H1 (cell line): ENCODE data around the gene AFF4. TPM values are rescaled to one million over a fixed set of nuclear protein-coding genes. Genes with fewer than 3 reads are reported as not detected.

ENCODE experiments used
- CTCF ChIA-PET: fragments of 300-600 bp; sonication (Branson Sonifier 250); formaldehyde crosslinking; loops from one replicate; lab custom pipeline; 2021; ENCODE audit not compliant: partially characterized antibody; lab: Charles Lee
- POLR2A ChIA-PET: fragments of 300-600 bp; sonication (Branson Sonifier 250); formaldehyde crosslinking; loops from one replicate; lab custom pipeline; 2021; ENCODE audit warnings: inconsistent platforms; ENCODE audit not compliant: partially characterized antibody; lab: Charles Lee
- DNase-seq, 2 experiments: peaks; one replicate each; pipeline versions ENCODE4 v3.0.0 to v3.0.0-alpha.2; 2010 to 2022; ENCODE audit warnings: low spot score in 2 of 2, low read depth in 1 of 2, mixed read lengths in 1 of 2
- FAIRE-seq: peaks from 2 replicates; lab custom pipeline; 2011; peaks lifted over from hg19 to GRCh38; lab: Jason Lieb, UNC
- H2AFZ ChIP-seq: 2 replicates; pipeline ENCODE4 v1.8.1; 2012; ENCODE audit warnings: low read length, inconsistent platforms
- H2AK5ac ChIP-seq: 2 replicates; pipeline ENCODE4 v1.6.1; 2013; ENCODE audit warnings: low read depth, low read length
- H2BK120ac ChIP-seq: replicated peaks from 2 replicates; pipeline ENCODE3; 2013; ENCODE audit warnings: low read depth, low read length, inconsistent platforms
- H2BK12ac ChIP-seq: 2 replicates; pipeline ENCODE4 v1.6.1; 2013; ENCODE audit warnings: low read depth, low read length
- H2BK15ac ChIP-seq: 2 replicates; pipeline ENCODE4 v1.6.1; 2013; ENCODE audit warnings: low read length
- H2BK20ac ChIP-seq: 2 replicates; pipeline ENCODE4 v1.6.1; 2013; ENCODE audit warnings: low read length
- H2BK5ac ChIP-seq: 2 replicates; pipeline ENCODE4 v1.6.1; 2013; ENCODE audit warnings: low read depth, low read length
- H3K14ac ChIP-seq: 2 replicates; pipeline ENCODE4 v1.6.1; 2013; ENCODE audit warnings: inconsistent platforms; ENCODE audit not compliant: insufficient read length
- H3K18ac ChIP-seq: 2 replicates; pipeline ENCODE4 v1.6.1; 2013; ENCODE audit warnings: low read length; ENCODE audit errors: extremely low read depth
- H3K23ac ChIP-seq: 2 replicates; pipeline ENCODE4 v1.6.1; 2013; ENCODE audit warnings: inconsistent platforms; ENCODE audit not compliant: insufficient read length
- H3K23me2 ChIP-seq: 2 replicates; pipeline ENCODE4 v1.6.1; 2013; ENCODE audit warnings: low read depth, low read length
- H3K27ac ChIP-seq: 2 replicates; pipeline ENCODE4 v1.6.1; 2011; ENCODE audit warnings: low read depth, low read length, inconsistent platforms
- H3K27me3 ChIP-seq, 4 experiments: replicated peaks in 1 of 4; 1 replicate in 1 of 4; 2 replicates in 3 of 4; pipeline versions ENCODE4 v1.6.1 to v1.8.1; 2011 to 2013; ENCODE audit warnings: low read length in 3 of 4, mild to moderate bottlenecking in 3 of 4, inconsistent platforms in 2 of 4, mixed read lengths in 2 of 4, moderate library complexity in 1 of 4; ENCODE audit not compliant: control insufficient read depth in 3 of 4, insufficient read depth in 3 of 4; ENCODE audit errors: extremely low read depth in 1 of 4
- H3K36me3 ChIP-seq, 4 experiments: 2 replicates each; pipeline versions ENCODE4 v1.6.1 to v1.8.1; 2011 to 2013; ENCODE audit warnings: mild to moderate bottlenecking in 4 of 4, low read length in 3 of 4, moderate library complexity in 2 of 4, control low read depth in 1 of 4, inconsistent platforms in 1 of 4; ENCODE audit not compliant: insufficient read depth in 4 of 4, control insufficient read depth in 2 of 4
- H3K4ac ChIP-seq: replicated peaks from 2 replicates; pipeline ENCODE3; 2013; ENCODE audit warnings: low read length, low read depth, mixed read lengths, inconsistent platforms; ENCODE audit not compliant: insufficient read length
- H3K4me1 ChIP-seq, 4 experiments: replicated peaks in 1 of 4; 1 replicate in 1 of 4; 2 replicates in 3 of 4; pipeline versions ENCODE4 v1.6.1 to v1.8.1; 2011 to 2013; ENCODE audit warnings: low read length in 3 of 4, inconsistent platforms in 2 of 4, mixed read lengths in 1 of 4; ENCODE audit not compliant: insufficient read depth in 4 of 4, control insufficient read depth in 3 of 4
- H3K4me2 ChIP-seq, 2 experiments: 2 replicates each; pipeline versions ENCODE4 v1.6.1 to v1.8.1; 2011 to 2013; ENCODE audit warnings: low read depth in 2 of 2, low read length in 2 of 2, control low read depth in 1 of 2, inconsistent platforms in 1 of 2, mild to moderate bottlenecking in 1 of 2; ENCODE audit not compliant: insufficient read depth in 1 of 2
- H3K4me3 ChIP-seq, 4 experiments: fragments of 200-600, 300-600 bp in 1 of 4; sonication (generic), shearing (Covaris generic), sonication (Bioruptor Twin) in 1 of 4; 2 replicates each; pipeline versions ENCODE4 v1.5.1 to v1.8.1; 2011 to 2016; ENCODE audit warnings: low read length in 4 of 4, low read depth in 3 of 4, control low read depth in 2 of 4, inconsistent platforms in 2 of 4, mild to moderate bottlenecking in 2 of 4, mixed read lengths in 1 of 4, moderate library complexity in 1 of 4; ENCODE audit not compliant: insufficient read depth in 2 of 4; ENCODE audit errors: extremely low read depth in 1 of 4
- H3K56ac ChIP-seq: replicated peaks from 2 replicates; pipeline ENCODE3; 2013; ENCODE audit warnings: low read depth, mild to moderate bottlenecking, mixed read lengths, low read length, inconsistent platforms; ENCODE audit not compliant: insufficient read length
- H3K79me1 ChIP-seq: 2 replicates; pipeline ENCODE4 v1.6.1; 2013; ENCODE audit warnings: low read depth, low read length, control low read depth
- H3K79me2 ChIP-seq, 2 experiments: 2 replicates each; pipeline versions ENCODE4 v1.6.1 to v1.8.1; 2012 to 2013; ENCODE audit warnings: low read length in 2 of 2, mild to moderate bottlenecking in 2 of 2, inconsistent platforms in 1 of 2; ENCODE audit not compliant: insufficient read depth in 2 of 2, control insufficient read depth in 1 of 2
- H3K9ac ChIP-seq, 4 experiments: replicated peaks in 1 of 4; 1 replicate in 1 of 4; 2 replicates in 3 of 4; pipeline versions ENCODE4 v1.6.1 to v1.8.1; 2011 to 2013; ENCODE audit warnings: low read depth in 3 of 4, low read length in 3 of 4, control low read depth in 2 of 4, mild to moderate bottlenecking in 2 of 4, moderate library complexity in 2 of 4, inconsistent platforms in 1 of 4; ENCODE audit errors: extremely low read depth in 1 of 4
- H3K9me3 ChIP-seq, 2 experiments: 2 replicates each; pipeline versions ENCODE4 v1.6.1 to v1.8.1; 2012 to 2013; ENCODE audit warnings: mild to moderate bottlenecking in 2 of 2, moderate library complexity in 2 of 2, control low read depth in 1 of 2, inconsistent platforms in 1 of 2, low read depth in 1 of 2, low read length in 1 of 2, mixed read lengths in 1 of 2; ENCODE audit not compliant: insufficient read depth in 2 of 2
- H4K20me1 ChIP-seq, 2 experiments: replicated peaks in 1 of 2; 2 replicates each; pipeline versions ENCODE3 to v1.8.1; 2011 to 2013; ENCODE audit warnings: inconsistent platforms in 2 of 2, low read length in 2 of 2, mild to moderate bottlenecking in 1 of 2; ENCODE audit not compliant: insufficient read depth in 2 of 2, control insufficient read depth in 1 of 2
- H4K5ac ChIP-seq: 2 replicates; pipeline ENCODE4 v1.6.1; 2013; ENCODE audit warnings: low read length, low read depth, mixed read lengths, inconsistent platforms; ENCODE audit not compliant: insufficient read length
- H4K8ac ChIP-seq: 2 replicates; pipeline ENCODE4 v1.8.0; 2013; ENCODE audit warnings: mild to moderate bottlenecking, moderate library complexity, low read length, inconsistent platforms; ENCODE audit not compliant: insufficient read depth; ENCODE audit errors: extremely low read depth
- H4K91ac ChIP-seq: replicated peaks from 2 replicates; pipeline ENCODE3; 2013; ENCODE audit warnings: low read length, mixed read lengths, inconsistent platforms; ENCODE audit not compliant: insufficient read length
- ASH2L ChIP-seq: fragments of 200-600, 300-600 bp; sonication (generic); IDR thresholded peaks from one replicate; pipeline ENCODE4 v1.7.1; 2017; ENCODE audit warnings: low read length
- CREB1 ChIP-seq: IDR thresholded peaks from 2 replicates; pipeline ENCODE4 v1.6.1; 2012; ENCODE audit warnings: inconsistent platforms
- CTCF ChIP-seq, 3 experiments: IDR thresholded peaks; 1 replicate in 2 of 3; 2 replicates in 1 of 3; pipeline versions ENCODE4 v1.5.1 to v1.6.1; 2011; ENCODE audit warnings: low read length in 3 of 3, mild to moderate bottlenecking in 3 of 3, inconsistent platforms in 2 of 3, low read depth in 1 of 3, moderate library complexity in 1 of 3; ENCODE audit not compliant: insufficient read depth in 1 of 3; ENCODE audit errors: control extremely low read depth in 1 of 3
- E2F6 ChIP-seq: IDR thresholded peaks from 2 replicates; pipeline ENCODE4 v1.6.1; 2012; ENCODE audit warnings: inconsistent platforms
- EGR1 ChIP-seq: IDR thresholded peaks from 2 replicates; pipeline ENCODE4 v1.6.1; 2011; ENCODE audit warnings: low read depth, low read length, borderline replicate concordance
- KDM4A ChIP-seq: IDR thresholded peaks from one replicate; pipeline ENCODE4 v1.7.1; 2012; ENCODE audit warnings: low read depth, mild to moderate bottlenecking, moderate library complexity, low read length, inconsistent platforms; ENCODE audit not compliant: severe bottlenecking
- RFX5 ChIP-seq: IDR thresholded peaks from 2 replicates; pipeline ENCODE4 v1.6.1; 2011; ENCODE audit warnings: low read depth, low read length, improper control_type of control experiment, borderline replicate concordance
- RXRA ChIP-seq: IDR thresholded peaks from 2 replicates; pipeline ENCODE4 v1.6.1; 2011; ENCODE audit warnings: low read depth, mild to moderate bottlenecking, low read length, moderate library complexity; ENCODE audit not compliant: insufficient read depth
- SIN3A ChIP-seq, 2 experiments: IDR thresholded peaks in 1 of 2; conservative IDR thresholded peaks in 1 of 2; 2 replicates each; pipeline ENCODE4 v1.6.1; 2011 to 2012; ENCODE audit warnings: low read length in 2 of 2, improper control_type of control experiment in 1 of 2, low read depth in 1 of 2, mild to moderate bottlenecking in 1 of 2
- SP2 ChIP-seq: IDR thresholded peaks from 2 replicates; pipeline ENCODE4 v1.6.1; 2012; ENCODE audit warnings: mild to moderate bottlenecking, low read length, inconsistent platforms
- YY1 ChIP-seq: IDR thresholded peaks from 2 replicates; pipeline ENCODE4 v1.6.1; 2011; ENCODE audit warnings: low read depth, mild to moderate bottlenecking, low read length
- WGBS, 2 experiments: shearing (Covaris generic) in 1 of 2; methylation state at CpG; one replicate each; pipeline versions ENCODE4 v1.1.6 to v1.1.7; 2013 to 2015; ENCODE audit warnings: low lambda C conversion rate in 2 of 2, mixed read lengths in 2 of 2, inconsistent platforms in 1 of 2, low coverage in 1 of 2, missing lambda C conversion rate in 1 of 2; ENCODE audit not compliant: insufficient replicate concordance in 2 of 2, insufficient coverage in 1 of 2, insufficient read length in 1 of 2; ENCODE audit errors: extremely low coverage in 1 of 2, missing lambda C conversion rate in 1 of 2; 5-methylcytosine and 5-hydroxymethylcytosine counted together
- polyA plus RNA-seq, 7 experiments: library from polyadenylated mRNA; depleted of rRNA in 3 of 7; stranded (reverse) in 5 of 7; unstranded in 2 of 7; fragments of >200 nt in 5 of 7; fragments of 200-250 nt in 2 of 7; gene quantifications; 1 replicate in 5 of 7; 2 replicates in 1 of 7; 4 replicates in 1 of 7; pipeline versions ENCODE4 v1.2.1 to v1.2.3, GENCODE V29; 2011 to 2013; ENCODE audit warnings: missing spikeins in 2 of 7, mixed read lengths in 2 of 7
- total RNA-seq: library from RNA; stranded (reverse); fragmentation: NEBNext Ultra II Directional; extraction: Animal tissue kit (Norgen Biotek cat#: 25700); gene quantifications from 2 replicates; pipeline ENCODE4 v1.2.1, GENCODE V29; 2021

Gene AFF4
- total and polyA plus RNA-seq, 2 of the 8 experiments (the other 6 are each of a cell fraction or from before 2014, with no cell fraction given): 12.0 to 61.4 TPM

- Histone ChIP-seq H3K4ac (no peak overlapping the region), H3K23ac (no peak overlapping the region), H4K8ac (no peak overlapping the region), H3K27ac (no peak overlapping the region), H2AK5ac (no peak overlapping the region), H3K27me3 (no peaks in the 10 kb centered on the region), H3K14ac (no peak overlapping the region), H2BK20ac (no peak overlapping the region), H3K56ac (no peak overlapping the region), H3K9me3 (no peaks in the 10 kb centered on the region), H3K79me2 (no peaks in the 10 kb centered on the region), H3K4me2 (no peak overlapping the region), H4K91ac (no peak overlapping the region), H3K4me1 (no peaks in the 10 kb centered on the region), H3K18ac (no peak overlapping the region), H4K20me1 (no peaks in the 10 kb centered on the region), H3K9ac (no peak overlapping the region), H2AFZ (no peak overlapping the region), H3K36me3 (peaks cover 0 to 5% (median 2%) of the 10 kb centered on the region in 4 experiments; a peak in 4 of 8 replicates), H2BK12ac (no peak overlapping the region), H3K4me3 (no peak overlapping the region), H3K23me2 (no peaks in the 10 kb centered on the region), H2BK120ac (no peak overlapping the region), H2BK5ac (no peak overlapping the region), H4K5ac (no peak overlapping the region), H3K79me1 (no peaks in the 10 kb centered on the region), H2BK15ac (no peak overlapping the region)
- no peak for FAIRE-seq
- ChIA-PET CTCF (no interaction called here), POLR2A (interaction anchor here (1.4 to 1.5 kb wide), 2 partner anchors 40 to 53 kb away, joined by 4 read pairs; no protein-coding TSS in a partner anchor)
- DNase-seq: no peak
- 88% methylated on average over 2 of the region's 2 CpGs; no CpG with 5 or more reads in 1 of the 2 experiments for WGBS, 2 experiments
- no peak for TF ChIP-seq RXRA
- no peak for TF ChIP-seq EGR1
- no peak for TF ChIP-seq CTCF (IDR thresholded peaks at IDR 0.05; ENCODE audit: control extremely low read depth in 1 of 3, insufficient read depth in 1 of 3, low read depth in 1 of 3, low read length in 3 of 3)
- TF ChIP-seq CREB1: no peak
- no peak for TF ChIP-seq YY1
- no peak for TF ChIP-seq RFX5
- TF ChIP-seq KDM4A: no peak
- no peak for TF ChIP-seq ASH2L
- no peak for TF ChIP-seq SP2
- TF ChIP-seq E2F6: no peak
- TF ChIP-seq SIN3A (conservative IDR thresholded peaks at IDR 0.05 in 1 of 2, IDR thresholded peaks at IDR 0.05 in 1 of 2; ENCODE audit: low read depth in 1 of 2, low read length in 2 of 2): no peak
These were observed 35.8 kb upstream of the AFF4 start for GRCh38 chr5:132999246-132999645.
